Endothelial cell of umbilical vein (primary cell): ENCODE results near the gene TOR1A. TPM values are rescaled to one million over a fixed set of nuclear protein-coding genes. Genes with fewer than 3 reads are reported as not detected.

Experiments
- BruUV-seq: library from RNA; stranded (reverse); fragments of 400-500 nt; replicated peaks from 2 replicates; lab custom pipeline; 2021; lab: Mats Ljungman, UMichigan
- CTCF ChIA-PET: fragments of 300-600, 350-600 bp; sonication (Branson Sonifier 250); formaldehyde crosslinking; loops from one replicate; lab custom pipeline; 2021; ENCODE audit warnings: antibody characterized with exemption, inconsistent platforms; lab: Charles Lee
- POLR2A ChIA-PET: fragments of 300-600, 350-600 bp; sonication (Branson Sonifier 250); formaldehyde crosslinking; loops from one replicate; lab custom pipeline; 2021; ENCODE audit warnings: antibody characterized with exemption, inconsistent platforms; lab: Charles Lee
- DNase-seq: peaks from one replicate; pipeline ENCODE4 v3.0.0-alpha.2; 2011; ENCODE audit warnings: low read depth, low spot score
- FAIRE-seq: peaks from 2 replicates; lab custom pipeline; 2011; peaks lifted over from hg19 to GRCh38; lab: Jason Lieb, UNC
- H2AFZ ChIP-seq: 2 replicates; pipeline ENCODE4 v1.6.0; 2012; ENCODE audit warnings: low read depth, low read length, control low read depth, inconsistent platforms
- H3K27ac ChIP-seq: 2 replicates; pipeline ENCODE4 v1.5.1; 2011; ENCODE audit warnings: low read depth, mild to moderate bottlenecking, control low read depth, low read length, moderate library complexity; ENCODE audit not compliant: insufficient read depth
- H3K27me3 ChIP-seq, 2 experiments: 2 replicates each; pipeline versions ENCODE4 v1.6.0 to v1.6.1; 2011; ENCODE audit warnings: low read length in 2 of 2, mixed read lengths in 1 of 2; ENCODE audit not compliant: control insufficient read depth in 2 of 2, insufficient read depth in 2 of 2
- H3K36me3 ChIP-seq, 2 experiments: 2 replicates in 1 of 2; 3 replicates in 1 of 2; pipeline ENCODE4 v1.5.1; 2011; ENCODE audit warnings: low read length in 2 of 2, mild to moderate bottlenecking in 1 of 2, moderate library complexity in 1 of 2; ENCODE audit not compliant: control insufficient read depth in 2 of 2, insufficient read depth in 2 of 2; ENCODE audit errors: extremely low read depth in 1 of 2
- H3K4me1 ChIP-seq: 3 replicates; pipeline ENCODE4 v1.5.1; 2011; ENCODE audit warnings: mild to moderate bottlenecking, low read length; ENCODE audit not compliant: control insufficient read depth, insufficient read depth; ENCODE audit errors: extremely low read depth
- H3K4me2 ChIP-seq: 2 replicates; pipeline ENCODE4 v1.6.1; 2011; ENCODE audit warnings: low read length, control low read depth, mixed read lengths; ENCODE audit not compliant: insufficient read depth
- H3K4me3 ChIP-seq, 3 experiments: fragments of 200-600 bp in 1 of 3; sonication (generic), shearing (Covaris generic) in 1 of 3; replicated peaks in 1 of 3; 2 replicates each; pipeline ENCODE4 v1.5.1; 2011 to 2016; ENCODE audit warnings: control low read depth in 3 of 3, low read length in 3 of 3, mild to moderate bottlenecking in 2 of 3, inconsistent platforms in 1 of 3, low read depth in 1 of 3, moderate library complexity in 1 of 3; ENCODE audit not compliant: insufficient read depth in 1 of 3
- H3K79me2 ChIP-seq: 2 replicates; pipeline ENCODE4 v1.6.0; 2012; ENCODE audit warnings: low read length, inconsistent platforms; ENCODE audit not compliant: control insufficient read depth, insufficient read depth
- H3K9ac ChIP-seq: replicated peaks from 2 replicates; pipeline ENCODE3; 2011; ENCODE audit warnings: low read length, control low read depth; ENCODE audit not compliant: insufficient read depth; ENCODE audit errors: extremely low read depth
- H3K9me1 ChIP-seq: replicated peaks from 3 replicates; pipeline ENCODE4 v1.6.0; 2011; ENCODE audit warnings: mild to moderate bottlenecking, low read length; ENCODE audit not compliant: control insufficient read depth, insufficient read depth; ENCODE audit errors: extremely low read depth
- H3K9me3 ChIP-seq: replicated peaks from 2 replicates; pipeline ENCODE4 v1.5.1; 2012; ENCODE audit warnings: low read length, inconsistent platforms; ENCODE audit not compliant: control insufficient read depth, insufficient read depth
- H4K20me1 ChIP-seq: replicated peaks from 2 replicates; pipeline ENCODE3; 2011; ENCODE audit warnings: mild to moderate bottlenecking, low read length; ENCODE audit not compliant: control insufficient read depth, insufficient read depth; ENCODE audit errors: extremely low read depth
- CTCF ChIP-seq, 2 donors: IDR thresholded peaks; 1 replicate in 1 of 2; 2 replicates in 1 of 2; pipeline ENCODE4 v1.5.1; 2011; ENCODE audit warnings: low read length in 2 of 2, mild to moderate bottlenecking in 2 of 2, moderate library complexity in 2 of 2, control low read depth in 1 of 2, inconsistent platforms in 1 of 2, low read depth in 1 of 2; ENCODE audit not compliant: insufficient read depth in 1 of 2; ENCODE audit errors: extremely low read depth in 1 of 2
- EZH2 ChIP-seq: IDR thresholded peaks from 2 replicates; pipeline ENCODE4 v1.6.1; 2012; ENCODE audit warnings: borderline replicate concordance, low read depth, mild to moderate bottlenecking, moderate library complexity, low read length, inconsistent platforms; ENCODE audit not compliant: severe bottlenecking
- FOS ChIP-seq: IDR thresholded peaks from 2 replicates; pipeline ENCODE4 v1.6.1; 2011; ENCODE audit warnings: mild to moderate bottlenecking, low read length, moderate library complexity, borderline replicate concordance; ENCODE audit not compliant: insufficient read depth
- GATA2 ChIP-seq: IDR thresholded peaks from 2 replicates; pipeline ENCODE4 v1.7.0; 2011; ENCODE audit warnings: low read depth, mild to moderate bottlenecking, moderate library complexity, mixed read lengths, low read length; ENCODE audit not compliant: insufficient read length, insufficient read depth
- JUN ChIP-seq: IDR thresholded peaks from 2 replicates; pipeline ENCODE4 v1.6.1; 2011; ENCODE audit warnings: borderline replicate concordance, low read depth; ENCODE audit not compliant: insufficient read length, insufficient read depth
- MAX ChIP-seq: IDR thresholded peaks from 2 replicates; pipeline ENCODE4 v1.6.1; 2011; ENCODE audit not compliant: insufficient read depth, insufficient read length
- MYC ChIP-seq: IDR thresholded peaks from one replicate; pipeline ENCODE4 v1.6.1; 2011; ENCODE audit warnings: mild to moderate bottlenecking, low read depth, low read length
- POLR2A ChIP-seq: IDR thresholded peaks from 2 replicates; pipeline ENCODE4 v1.6.1; 2012; ENCODE audit warnings: low read depth, mild to moderate bottlenecking, control low read depth, low read length
- POLR2AphosphoS5 ChIP-seq: IDR thresholded peaks from 2 replicates; pipeline ENCODE4 v1.6.1; 2012; ENCODE audit warnings: low read depth, mild to moderate bottlenecking, control low read depth, low read length, moderate library complexity; ENCODE audit not compliant: insufficient read depth
- dilution Hi-C: fragments of 300-500 bp; cut with MboI; formaldehyde crosslinking; loops from one replicate; pipeline ENCODE4 v1.15.0; 2019; ENCODE audit warnings: low sequenced_read_pairs; ENCODE audit not compliant: extremely low pct_ligation_motif_present
- intact Hi-C: fragments of 100-400 bp; cut with micrococcal nuclease; formaldehyde crosslinking; loops from one replicate; pipeline ENCODE4 v1.10.0; 2022
- polyA plus RNA-seq, 4 experiments: library from polyadenylated mRNA; depleted of rRNA in 3 of 4; stranded (reverse) in 3 of 4; unstranded in 1 of 4; fragments of >200 nt; gene quantifications; 2 replicates each; pipeline versions ENCODE4 v1.2.1 to v1.2.3, GENCODE V29; 2011 to 2012; ENCODE audit warnings: missing spikeins in 1 of 4
- total RNA-seq: library from RNA; stranded (reverse); gene quantifications from 2 replicates; pipeline ENCODE4 v1.2.3, GENCODE V29; 2021

Gene TOR1A
- total and polyA plus RNA-seq, 2 donors (not counting 3 experiments of a cell fraction or from before 2014, with no cell fraction given) = 57.8 to 89.8 TPM

- no peak for TF ChIP-seq CTCF (IDR thresholded peaks at IDR 0.05; ENCODE audit: extremely low read depth in 1 of 2, insufficient read depth in 1 of 2, low read depth in 1 of 2, low read length in 2 of 2)
- TF ChIP-seq POLR2A = no peak
- no peak for TF ChIP-seq FOS
- TF ChIP-seq POLR2AphosphoS5 = no peak
- no peak for TF ChIP-seq GATA2
- no peak for TF ChIP-seq MAX
- TF ChIP-seq JUN = no peak
- no peak for TF ChIP-seq MYC
- no peak for TF ChIP-seq EZH2
- Histone ChIP-seq H2AFZ (no peak overlapping the region), H3K9me3 (no peaks in the 10 kb centered on the region), H3K36me3 (peaks cover 2 to 25% of the 10 kb centered on the region in 2 experiments), H3K9ac (no peak overlapping the region), H4K20me1 (no peaks in the 10 kb centered on the region), H3K9me1 (no peaks in the 10 kb centered on the region), H3K4me3 (no peak overlapping the region), H3K4me2 (no peak overlapping the region), H3K27ac (no peak overlapping the region), H3K27me3 (no peaks in the 10 kb centered on the region), H3K79me2 (no peaks in the 10 kb centered on the region), H3K4me1 (peaks cover 2% of the 10 kb centered on the region)
- POLR2A ChIA-PET = no interaction called here
- no TSS peak for BruUV-seq
- intact Hi-C loops = no loop called here
- dilution Hi-C loops = no loop called here
- FAIRE-seq = no peak
- CTCF ChIA-PET = interaction anchor here (0.9 kb wide), 1 partner anchor 10 kb away, joined by 4 read pairs; no protein-coding TSS in a partner anchor
- no peak for DNase-seq
Observed at GRCh38 chr9:129850821-129851550, 27.1 kb upstream of the TOR1A start.
